Testis (tissue), 3 donors: Measurements from ENCODE around the gene RDH16. TPM values are rescaled to one million over a fixed set of nuclear protein-coding genes. Genes with fewer than 3 reads are reported as not detected.
A peak's percentile ranks its signal among the peaks of the same experiment; 100 is the strongest.
"Not testable (repeated sequence)": the region's sequence is repeated elsewhere in the genome, so short reads cannot be mapped to it uniquely, and the experiment has no call there.

ENCODE experiments used
- DNase-seq: peaks from one replicate; pipeline ENCODE4 v3.0.0-alpha.2; 2019
- H3K27ac ChIP-seq, 2 donors: fragments of 200-600 bp; sonication (generic); one replicate each; pipeline ENCODE4 v1.5.1; 2019
- H3K27me3 ChIP-seq: fragments of 200-600 bp; sonication (generic); one replicate; pipeline ENCODE4 v1.5.1; 2019
- H3K36me3 ChIP-seq: fragments of 200-600 bp; sonication (generic); one replicate; pipeline ENCODE4 v1.5.1; 2017; ENCODE audit warnings: low read depth; ENCODE audit errors: missing control alignments
- H3K4me1 ChIP-seq: fragments of 200-600 bp; sonication (generic); one replicate; pipeline ENCODE4 v1.5.1; 2019
- H3K4me3 ChIP-seq, 2 donors: fragments of 200-600 bp; sonication (generic); one replicate each; pipeline ENCODE4 v1.5.1; 2017 to 2019
- H3K9me3 ChIP-seq: fragments of 200-600 bp; sonication (generic); one replicate; pipeline ENCODE4 v1.5.1; 2017
- POLR2A ChIP-seq: fragments of 450-650 bp; IDR thresholded peaks from one replicate; pipeline ENCODE4 v1.6.1; 2017; ENCODE audit warnings: antibody characterized with exemption, mild to moderate bottlenecking, moderate library complexity
- WGBS, 2 donors: methylation state at CpG; one replicate each; pipeline ENCODE4 v1.1.5; 2018; 5-methylcytosine and 5-hydroxymethylcytosine counted together
- intact Hi-C: fragments of 100-400 bp; cut with DNase I; formaldehyde crosslinking; loops from one replicate; pipeline ENCODE4 v1.15.1; 2023; ENCODE audit warnings: low total_unique reads
- polyA plus RNA-seq: library from polyadenylated mRNA; stranded (reverse); fragments of 350-450 nt; fragmentation: Illumina TruSeq; extraction: RNeasy Lipid Tissue Mini Kit (QIAGEN cat#74804); gene quantifications from one replicate; pipeline ENCODE4 v1.2.3, GENCODE V29; 2014; ENCODE audit warnings: low read depth, low replicate concordance; ENCODE audit not compliant: insufficient read depth
- total RNA-seq, 2 donors: library from RNA; depleted of rRNA; stranded (reverse); fragments of >200 nt; gene quantifications; one replicate each; pipeline ENCODE4 v1.2.3, GENCODE V29; 2016
- TF ChIP-seq, protein P1 (sequence below), 3 experiments: fragments of 450-650 bp in 2 of 3; fragments of 200-600 bp in 1 of 3; sonication (generic) in 1 of 3; IDR thresholded peaks; one replicate each; pipeline ENCODE4 v1.5.1; 2016 to 2019; ENCODE audit warnings: antibody characterized with exemption in 3 of 3, mild to moderate bottlenecking in 2 of 3, moderate library complexity in 1 of 3

RDH16 gene
- total and polyA plus RNA-seq, 3 donors from 2014 or later: 0.83 to 2.9 (median 1.4) TPM

DNA sequence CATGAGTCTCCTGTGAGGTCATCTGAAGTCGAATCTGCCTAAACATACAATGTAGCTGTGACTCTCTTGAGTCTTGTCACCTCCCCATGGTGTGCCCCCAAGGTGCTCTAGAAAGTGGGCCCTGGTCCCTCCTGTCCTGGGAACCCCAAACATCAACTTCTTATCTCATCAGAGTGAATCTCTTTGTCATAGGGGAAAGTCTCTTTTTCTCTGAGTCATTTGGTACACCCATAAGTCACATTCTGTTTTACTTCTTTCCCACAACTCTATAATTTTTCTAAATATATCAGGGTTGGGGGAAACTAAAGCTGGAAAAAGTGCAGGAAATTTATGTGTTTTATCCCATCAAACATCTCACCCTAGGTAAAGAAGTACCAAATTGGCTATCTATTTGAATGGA is 36.1 kb downstream of the RDH16 start:
- no peak overlapping the region for H3K4me3 ChIP-seq
- peak overlapping the region in 1 of 2 donors; percentile 47 for H3K27ac ChIP-seq
- H3K4me1 ChIP-seq: no peaks in the 10 kb centered on the region
- WGBS, 2 donors: 82 to 100% methylated on average over 1 of the region's 1 CpG
- no peaks in the 10 kb centered on the region for H3K27me3 ChIP-seq
- no peak for DNase-seq
- no peaks in the 10 kb centered on the region for H3K9me3 ChIP-seq
- no peaks in the 10 kb centered on the region for H3K36me3 ChIP-seq
- intact Hi-C loops: no loop called here
- no peak for TF ChIP-seq POLR2A
- TF ChIP-seq, protein P1, sequence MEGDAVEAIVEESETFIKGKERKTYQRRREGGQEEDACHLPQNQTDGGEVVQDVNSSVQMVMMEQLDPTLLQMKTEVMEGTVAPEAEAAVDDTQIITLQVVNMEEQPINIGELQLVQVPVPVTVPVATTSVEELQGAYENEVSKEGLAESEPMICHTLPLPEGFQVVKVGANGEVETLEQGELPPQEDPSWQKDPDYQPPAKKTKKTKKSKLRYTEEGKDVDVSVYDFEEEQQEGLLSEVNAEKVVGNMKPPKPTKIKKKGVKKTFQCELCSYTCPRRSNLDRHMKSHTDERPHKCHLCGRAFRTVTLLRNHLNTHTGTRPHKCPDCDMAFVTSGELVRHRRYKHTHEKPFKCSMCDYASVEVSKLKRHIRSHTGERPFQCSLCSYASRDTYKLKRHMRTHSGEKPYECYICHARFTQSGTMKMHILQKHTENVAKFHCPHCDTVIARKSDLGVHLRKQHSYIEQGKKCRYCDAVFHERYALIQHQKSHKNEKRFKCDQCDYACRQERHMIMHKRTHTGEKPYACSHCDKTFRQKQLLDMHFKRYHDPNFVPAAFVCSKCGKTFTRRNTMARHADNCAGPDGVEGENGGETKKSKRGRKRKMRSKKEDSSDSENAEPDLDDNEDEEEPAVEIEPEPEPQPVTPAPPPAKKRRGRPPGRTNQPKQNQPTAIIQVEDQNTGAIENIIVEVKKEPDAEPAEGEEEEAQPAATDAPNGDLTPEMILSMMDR (IDR thresholded peaks at IDR 0.05): no peak

DNA sequence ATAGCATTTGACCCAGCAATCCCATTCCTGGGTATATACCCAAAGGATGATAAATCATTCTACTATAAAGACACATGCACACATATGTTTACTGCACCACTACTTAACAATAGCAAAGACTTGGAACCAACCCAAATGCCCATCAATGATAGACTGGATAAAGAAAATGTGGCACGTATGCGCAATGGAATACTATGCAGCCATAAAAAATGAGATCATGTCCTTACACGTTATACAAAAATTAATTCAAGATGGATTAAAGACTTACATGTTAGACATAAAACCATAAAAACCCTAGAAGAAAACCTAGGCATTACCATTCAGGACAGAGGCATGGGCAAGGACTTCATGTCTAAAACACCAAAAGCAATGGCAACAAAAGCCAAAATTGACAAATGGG is 39.3 kb downstream of the RDH16 start:
- DNase-seq, H3K9me3 ChIP-seq, H3K27me3 ChIP-seq, H3K4me1 ChIP-seq, intact Hi-C loops, H3K4me3 ChIP-seq, H3K36me3 ChIP-seq, H3K27ac ChIP-seq: not testable (repeated sequence)
- 87 to 89% methylated on average over 3 of the region's 3 CpGs for WGBS, 2 donors

DNA sequence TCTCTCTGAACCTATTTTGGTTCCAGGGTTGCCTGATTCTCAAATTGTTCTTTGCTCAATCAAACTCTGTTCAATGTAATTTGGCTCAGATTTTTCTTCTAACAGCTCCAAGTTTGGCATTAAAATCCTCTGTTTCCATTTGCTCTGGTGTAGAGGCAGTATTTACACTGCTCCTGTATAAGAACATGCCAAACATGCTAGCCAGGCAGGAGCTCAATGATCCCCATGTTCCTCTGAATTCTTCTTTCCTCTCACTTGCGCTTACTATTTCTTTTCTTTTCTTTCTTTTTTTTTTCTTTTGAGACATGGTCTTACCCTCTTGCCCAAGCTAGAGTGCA is 40.4 kb downstream of the RDH16 start:
- no peak for TF ChIP-seq POLR2A
- TF ChIP-seq, protein P1 (IDR thresholded peaks at IDR 0.05): no peak
- intact Hi-C loops: no loop called here
- H3K9me3 ChIP-seq: no peaks in the 10 kb centered on the region

DNA sequence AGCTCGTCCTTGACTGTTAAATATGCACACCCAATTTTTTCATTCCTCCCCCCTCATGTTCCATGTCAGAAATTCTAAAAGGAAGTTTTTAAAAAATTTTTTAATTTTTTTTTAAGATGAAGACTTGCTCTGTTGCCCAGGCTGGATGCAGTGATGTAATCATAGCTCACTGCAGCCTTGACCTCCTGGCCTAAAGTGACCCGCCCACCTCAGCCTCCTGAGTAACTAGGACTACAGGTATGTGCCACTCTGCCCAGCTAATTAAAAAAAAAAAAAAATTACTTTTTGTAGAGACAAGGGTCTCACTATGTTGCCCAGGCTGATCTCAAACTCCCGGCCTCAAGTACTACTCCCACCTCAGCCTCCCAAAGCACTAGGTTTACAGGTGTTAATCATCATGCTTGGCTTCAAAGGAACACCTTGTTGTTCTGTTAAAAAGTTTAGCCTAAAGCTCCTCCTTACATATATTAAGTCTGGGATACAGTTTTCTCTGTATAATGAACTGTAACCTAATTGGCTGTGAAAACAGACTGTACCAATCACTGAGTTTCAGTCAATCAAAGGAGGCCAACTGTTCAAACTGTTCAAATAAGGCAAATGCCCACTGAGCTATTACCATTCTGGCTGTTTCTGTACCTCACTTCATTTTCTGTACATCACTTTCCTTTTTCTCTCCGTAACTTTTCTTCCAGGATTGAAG is 41.0 kb downstream of the RDH16 start:
- TF ChIP-seq POLR2A: no peak
- TF ChIP-seq, protein P1 (IDR thresholded peaks at IDR 0.05): no peak
- 73 to 80% methylated on average over 4 of the region's 4 CpGs for WGBS, 2 donors
- H3K27me3 ChIP-seq: no peaks in the 10 kb centered on the region
- no peak overlapping the region for H3K27ac ChIP-seq
- no peaks in the 10 kb centered on the region for H3K36me3 ChIP-seq
- no peak for DNase-seq
- H3K9me3 ChIP-seq: no peaks in the 10 kb centered on the region
- H3K4me1 ChIP-seq: no peaks in the 10 kb centered on the region
- intact Hi-C loops: no loop called here
- no peak overlapping the region for H3K4me3 ChIP-seq

More for the DNA sequence above, 40.4 kb downstream of the RDH16 start:
- no peak for DNase-seq
- Histone ChIP-seq H3K4me3 (no peak overlapping the region), H3K4me1 (no peaks in the 10 kb centered on the region), H3K36me3 (no peaks in the 10 kb centered on the region), H3K27ac (no peak overlapping the region), H3K27me3 (no peaks in the 10 kb centered on the region)
- WGBS, 2 donors: 52 to 67% methylated on average over 1 of the region's 1 CpG

DNA sequence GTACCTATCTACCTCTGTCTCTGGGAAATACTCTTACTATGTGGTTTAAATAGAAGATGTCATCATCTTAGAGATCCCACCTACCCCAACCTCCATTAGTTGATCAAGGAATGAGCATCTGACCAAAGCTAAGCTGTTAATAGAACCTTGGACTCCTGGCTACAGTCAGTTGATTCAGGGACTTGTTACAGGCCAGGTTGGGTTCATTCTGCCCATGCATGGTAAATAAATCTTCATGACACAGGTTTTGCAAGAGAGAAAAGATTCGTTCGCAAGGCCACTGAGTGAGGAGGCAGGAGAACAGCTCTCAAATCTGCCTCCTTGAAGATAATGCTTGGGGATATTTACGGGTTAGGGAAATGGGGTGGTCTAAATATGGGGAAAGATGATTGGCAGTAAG is 42.7 kb downstream of the RDH16 start:
- TF ChIP-seq POLR2A: no peak
- TF ChIP-seq, protein P1 (IDR thresholded peaks at IDR 0.05): no peak
- Histone ChIP-seq H3K4me1 (no peaks in the 10 kb centered on the region), H3K36me3 (no peaks in the 10 kb centered on the region), H3K27me3 (no peaks in the 10 kb centered on the region), H3K9me3 (no peaks in the 10 kb centered on the region), H3K4me3 (no peak overlapping the region), H3K27ac (no peak overlapping the region)
- intact Hi-C loops: no loop called here
- 68 to 83% methylated on average over 3 of the region's 3 CpGs for WGBS, 2 donors
- no peak for DNase-seq
